LNCaP clone FGC (cell line): ENCODE results near the gene LSM3.

ENCODE experiments used
- DNase-seq: peaks from one replicate; pipeline ENCODE4 v3.0.0-alpha.2; 2011; ENCODE audit warnings: low read depth
- H3K4me3 ChIP-seq: 2 replicates; pipeline ENCODE4 v1.5.1; 2011; ENCODE audit warnings: mild to moderate bottlenecking, low read depth, low read length, control low read depth
- CTCF ChIP-seq: IDR thresholded peaks from 2 replicates; pipeline ENCODE4 v1.5.1; 2012; ENCODE audit warnings: mild to moderate bottlenecking; ENCODE audit not compliant: control insufficient read depth, insufficient read depth; ENCODE audit errors: extremely low read depth

Gene LSM3

GRCh38 chr3:14138878-14139655 is 39.5 kb upstream of the LSM3 start:
- H3K4me3 ChIP-seq, result no peak overlapping the region
- no peak for DNase-seq
- no peak for TF ChIP-seq CTCF

DNA sequence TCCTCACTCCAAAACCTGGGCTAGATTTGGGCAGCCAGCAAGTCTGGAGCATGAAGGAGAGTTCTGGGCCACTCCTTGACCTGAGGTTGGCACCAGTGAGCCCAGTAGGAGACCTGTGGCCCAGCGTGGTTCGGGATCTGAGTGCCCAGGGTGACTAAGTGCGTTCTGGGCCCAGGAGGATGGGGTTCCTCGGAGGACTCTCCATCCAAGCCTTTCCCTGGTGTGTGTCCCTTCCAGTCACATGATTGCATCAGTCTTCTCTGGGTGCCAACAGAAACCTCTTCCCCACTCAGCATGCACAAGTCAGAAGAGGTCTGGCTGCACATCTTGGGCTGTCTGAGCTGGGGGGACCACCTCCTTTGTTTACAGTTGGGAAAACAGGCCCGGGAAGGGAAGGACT is 38.8 kb upstream of the LSM3 start:
- no peak for DNase-seq
- no peak overlapping the region for H3K4me3 ChIP-seq
- no peak for TF ChIP-seq CTCF

DNA sequence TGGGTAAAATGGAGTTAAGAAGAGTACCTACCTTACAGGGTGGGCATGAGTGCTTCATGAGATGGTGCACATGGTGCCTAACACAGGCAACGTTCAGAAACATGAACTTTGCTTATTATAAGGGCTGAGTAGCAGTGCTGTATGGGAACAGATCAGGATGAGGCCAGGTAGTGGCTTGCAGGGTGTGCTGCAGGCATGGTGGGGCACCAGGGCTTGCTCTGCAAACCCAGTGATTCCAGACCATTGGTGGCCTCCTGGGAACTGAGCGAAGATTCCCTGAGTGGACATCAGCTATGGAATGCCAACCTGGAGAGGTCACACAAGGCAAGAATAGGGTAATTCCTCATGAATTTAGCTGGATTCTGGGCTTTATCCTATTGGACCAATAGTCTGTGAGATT is 37.9 kb upstream of the LSM3 start:
- DNase-seq, result no peak
- no peak for TF ChIP-seq CTCF

DNA sequence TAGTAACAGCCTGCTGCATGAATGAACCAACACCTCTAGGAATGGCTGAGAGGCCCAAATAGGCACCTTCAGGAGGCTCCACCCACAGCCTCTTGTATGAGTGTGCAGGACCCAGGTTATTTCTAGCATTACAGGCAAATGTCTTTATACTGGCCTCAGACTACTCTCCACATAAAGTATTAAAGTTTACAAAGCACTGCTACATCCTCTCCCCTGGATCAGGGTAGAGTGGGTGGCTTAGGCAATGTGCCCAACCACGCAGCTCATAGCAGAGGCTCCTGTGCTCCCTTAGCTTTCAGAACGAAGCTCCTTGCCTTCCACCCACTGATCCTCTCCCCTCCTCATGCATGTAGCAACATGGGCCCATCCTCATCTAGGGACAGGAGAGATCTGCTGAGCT is 37.5 kb upstream of the LSM3 start:
- no peak for DNase-seq
- no peak for TF ChIP-seq CTCF
- no peak overlapping the region for H3K4me3 ChIP-seq

More for the DNA sequence above, 37.9 kb upstream of the LSM3 start:
- H3K4me3 ChIP-seq, result no peak overlapping the region

GRCh38 chr3:14141602-14142341 is 36.8 kb upstream of the LSM3 start:
- TF ChIP-seq CTCF, result no peak

DNA sequence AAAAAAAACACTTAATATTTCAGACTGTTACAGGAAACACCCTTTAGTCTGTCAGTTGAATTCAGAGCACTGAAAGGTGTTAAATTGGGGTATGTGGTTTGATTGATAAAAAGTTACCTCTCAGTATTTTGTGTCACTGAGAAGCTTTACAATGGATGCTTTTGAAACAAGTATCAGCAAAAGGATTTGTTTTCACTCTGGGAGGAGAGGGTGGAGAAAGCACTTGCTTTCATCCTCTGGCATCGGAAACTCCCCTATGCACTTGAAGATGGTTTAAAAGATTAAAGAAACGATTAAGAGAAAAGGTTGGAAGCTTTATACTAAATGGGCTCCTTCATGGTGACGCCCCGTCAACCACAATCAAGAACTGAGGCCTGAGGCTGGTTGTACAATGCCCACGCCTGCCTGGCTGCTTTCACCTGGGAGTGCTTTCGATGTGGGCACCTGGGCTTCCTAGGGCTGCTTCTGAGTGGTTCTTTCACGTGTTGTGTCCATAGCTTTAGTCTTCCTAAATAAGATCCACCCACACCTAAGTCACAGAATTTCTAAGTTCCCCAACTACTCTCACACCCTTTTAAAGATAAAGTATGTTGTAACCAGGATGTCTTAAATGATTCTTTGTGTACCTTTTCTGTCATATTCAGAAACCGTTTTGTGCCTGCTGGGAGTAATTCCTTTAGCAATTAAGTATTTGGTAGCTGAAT is 35.9 kb upstream of the LSM3 start:
- no peak for TF ChIP-seq CTCF
- DNase-seq, result no peak

More at GRCh38 chr3:14141602-14142341, 36.8 kb upstream of the LSM3 start:
- no peak overlapping the region for H3K4me3 ChIP-seq
- no peak for DNase-seq

More for the DNA sequence above, 35.9 kb upstream of the LSM3 start:
- no peak overlapping the region for H3K4me3 ChIP-seq
